ACC112 (cell line): ENCODE results near the gene SCD.

ENCODE experiments used
- H2AFZ ChIP-seq: fragments of 200-600 bp; sonication (generic); one replicate; pipeline ENCODE4 v1.6.0; 2017; ENCODE audit warnings: antibody characterized with exemption, low read length; ENCODE audit not compliant: unreplicated experiment
- H3K27ac ChIP-seq: fragments of 200-600 bp; sonication (generic); 2 replicates; pipeline ENCODE4 v1.5.1; 2014; ENCODE audit warnings: low read depth, mild to moderate bottlenecking, antibody characterized with exemption, low read length, moderate library complexity
- H3K27me3 ChIP-seq: fragments of 200-600 bp; sonication (generic); 2 replicates; pipeline ENCODE4 v1.6.1; 2014; ENCODE audit warnings: mild to moderate bottlenecking, antibody characterized with exemption, low read length, moderate library complexity, mixed read lengths; ENCODE audit not compliant: insufficient read depth
- H3K36me3 ChIP-seq: fragments of 200-600 bp; sonication (generic); 2 replicates; pipeline ENCODE4 v1.6.1; 2016; ENCODE audit warnings: mild to moderate bottlenecking, antibody characterized with exemption, low read length, moderate library complexity, mixed read lengths; ENCODE audit not compliant: insufficient read depth
- H3K4me1 ChIP-seq: fragments of 200-600 bp; sonication (generic); one replicate; pipeline ENCODE4 v1.6.1; 2016; ENCODE audit warnings: low read length, mixed read lengths; ENCODE audit not compliant: insufficient read depth, unreplicated experiment, control insufficient read depth
- H3K4me3 ChIP-seq: fragments of 200-600 bp; sonication (generic); 2 replicates; pipeline ENCODE4 v1.5.1; 2014; ENCODE audit warnings: mild to moderate bottlenecking, low read depth, low read length
- H3K79me2 ChIP-seq: fragments of 200-600 bp; sonication (generic); one replicate; pipeline ENCODE4 v1.6.0; 2016; ENCODE audit warnings: low read length; ENCODE audit not compliant: control insufficient read depth, unreplicated experiment, insufficient read depth

SCD gene

GRCh38 chr10:100339236-100339635, 7.8 kb upstream of the SCD start:
- H3K36me3 ChIP-seq = no peaks in the 10 kb centered on the region
- no peak overlapping the region for H3K27ac ChIP-seq
- peaks cover 13% of the 10 kb centered on the region for H3K27me3 ChIP-seq
- no peak overlapping the region for H2AFZ ChIP-seq
- no peak overlapping the region for H3K4me3 ChIP-seq
- H3K4me1 ChIP-seq = no peaks in the 10 kb centered on the region
- H3K79me2 ChIP-seq = no peaks in the 10 kb centered on the region

- H3K27me3 ChIP-seq = no peaks in the 10 kb centered on the region
- no peaks in the 10 kb centered on the region for H3K79me2 ChIP-seq
- H2AFZ ChIP-seq = no peak overlapping the region
- H3K4me1 ChIP-seq = peaks cover 9% of the 10 kb centered on the region
- no peak overlapping the region for H3K27ac ChIP-seq
- H3K4me3 ChIP-seq = no peak overlapping the region
- H3K36me3 ChIP-seq = no peaks in the 10 kb centered on the region
These were observed 5.8 kb upstream of the SCD start for GRCh38 chr10:100340948-100341847.

GRCh38 chr10:100341953-100342626, 4.9 kb upstream of the SCD start:
- no peak overlapping the region for H3K4me3 ChIP-seq
- H3K79me2 ChIP-seq = no peaks in the 10 kb centered on the region
- peaks cover 10% of the 10 kb centered on the region for H3K4me1 ChIP-seq
- no peaks in the 10 kb centered on the region for H3K36me3 ChIP-seq
- no peak overlapping the region for H2AFZ ChIP-seq
- H3K27me3 ChIP-seq = no peaks in the 10 kb centered on the region
- H3K27ac ChIP-seq = no peak overlapping the region

DNA sequence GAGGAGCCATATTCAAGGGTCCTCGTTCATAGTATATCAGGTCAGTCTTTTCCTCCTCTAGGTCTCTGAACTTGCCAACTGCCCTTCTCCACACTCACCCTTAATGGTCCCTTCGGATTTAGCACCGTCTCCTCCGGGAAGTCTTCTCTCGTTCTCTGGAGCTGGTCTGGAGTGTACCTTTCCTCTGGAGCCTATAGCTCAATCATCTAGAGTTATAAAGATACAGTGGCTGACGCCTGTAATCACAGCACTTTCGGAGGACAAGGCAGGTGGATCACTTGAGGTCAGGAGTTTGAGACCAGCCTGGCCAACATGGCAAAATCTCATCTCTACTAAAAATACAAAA, 4.4 kb upstream of the SCD start:
- no peaks in the 10 kb centered on the region for H3K36me3 ChIP-seq

DNA sequence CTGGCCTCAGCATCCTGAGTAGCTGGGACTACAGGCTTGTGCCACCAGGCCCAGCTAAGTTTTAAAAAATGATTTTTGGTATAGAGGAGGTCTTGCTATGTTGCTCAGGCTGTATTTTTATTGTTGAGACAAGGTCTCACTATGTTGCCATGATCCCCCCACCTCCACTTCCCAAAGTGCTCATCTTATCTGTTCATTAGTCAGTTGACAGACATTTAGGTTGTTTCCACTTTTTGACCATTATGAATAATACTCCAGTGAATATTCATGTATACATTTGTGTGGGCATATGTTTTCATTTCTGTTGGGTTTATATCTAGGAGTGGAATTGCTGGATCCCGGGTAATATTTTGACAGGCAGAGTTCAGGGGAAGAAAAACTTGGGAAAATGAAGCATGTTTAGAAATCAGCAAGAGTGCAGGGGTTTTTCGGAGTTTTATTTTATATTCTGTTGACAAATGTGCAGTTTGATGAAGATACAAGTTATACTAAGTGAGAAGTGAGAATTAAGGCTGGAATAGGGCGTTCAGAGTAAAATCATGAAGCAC, 2.7 kb upstream of the SCD start:
- Histone ChIP-seq H3K27me3 (no peaks in the 10 kb centered on the region), H3K4me1 (peaks cover 22% of the 10 kb centered on the region), H3K27ac (no peak overlapping the region)

More for the DNA sequence above, 4.4 kb upstream of the SCD start:
- peaks cover 3% of the 10 kb centered on the region for H3K79me2 ChIP-seq
- H3K4me3 ChIP-seq = no peak overlapping the region
- no peaks in the 10 kb centered on the region for H3K27me3 ChIP-seq
- no peak overlapping the region for H2AFZ ChIP-seq
- no peak overlapping the region for H3K27ac ChIP-seq
- peaks cover 10% of the 10 kb centered on the region for H3K4me1 ChIP-seq

DNA sequence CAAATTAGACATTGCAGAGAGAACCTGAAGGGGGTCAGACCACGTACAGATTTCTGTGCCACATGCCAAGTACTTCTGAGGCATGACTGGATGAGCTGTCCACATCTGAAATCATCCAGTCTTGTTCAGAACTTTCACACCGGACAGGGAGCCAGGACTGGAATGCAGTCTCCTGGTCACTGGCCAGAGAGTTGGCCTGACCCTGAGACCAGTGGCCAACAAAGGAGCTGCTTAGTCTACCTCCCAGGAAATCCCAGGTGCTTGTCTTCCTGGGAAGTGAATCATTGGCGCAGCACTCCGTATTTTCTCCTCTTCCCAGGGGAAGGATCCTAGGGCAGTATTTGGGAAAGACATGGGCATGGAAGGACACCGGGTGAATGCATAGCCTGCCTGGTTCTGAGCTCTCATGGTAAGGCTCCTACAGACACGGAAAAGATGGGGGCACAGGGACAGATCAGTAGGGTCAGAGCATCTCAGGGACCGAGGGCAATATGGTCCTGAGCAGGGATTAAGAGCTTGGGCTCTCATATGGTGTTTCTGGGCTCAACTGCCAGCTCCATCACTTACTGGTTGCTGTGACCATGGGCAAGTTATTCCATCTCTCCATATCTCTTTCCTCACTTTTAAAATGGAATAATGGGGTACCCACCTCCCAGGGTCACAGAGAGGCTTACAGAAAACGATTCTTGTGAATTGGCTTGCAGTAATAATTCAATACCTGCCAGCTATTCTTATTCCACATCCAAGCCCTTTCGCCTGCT, 1.3 kb upstream of the SCD start:
- H3K27ac ChIP-seq = no peak overlapping the region
- H2AFZ ChIP-seq = peak overlapping the region; percentile 40
- peaks cover 31% of the 10 kb centered on the region for H3K79me2 ChIP-seq
- H3K36me3 ChIP-seq = peaks cover 18% of the 10 kb centered on the region
- peaks cover 37% of the 10 kb centered on the region for H3K4me1 ChIP-seq
- peak overlapping the region; percentile 98 for H3K4me3 ChIP-seq
- no peaks in the 10 kb centered on the region for H3K27me3 ChIP-seq

More for the DNA sequence above, 2.7 kb upstream of the SCD start:
- no peak overlapping the region for H2AFZ ChIP-seq
- H3K79me2 ChIP-seq = peaks cover 19% of the 10 kb centered on the region
- H3K36me3 ChIP-seq = peaks cover 4% of the 10 kb centered on the region; the same call in 1 of the 2 replicates
- no peak overlapping the region for H3K4me3 ChIP-seq

DNA sequence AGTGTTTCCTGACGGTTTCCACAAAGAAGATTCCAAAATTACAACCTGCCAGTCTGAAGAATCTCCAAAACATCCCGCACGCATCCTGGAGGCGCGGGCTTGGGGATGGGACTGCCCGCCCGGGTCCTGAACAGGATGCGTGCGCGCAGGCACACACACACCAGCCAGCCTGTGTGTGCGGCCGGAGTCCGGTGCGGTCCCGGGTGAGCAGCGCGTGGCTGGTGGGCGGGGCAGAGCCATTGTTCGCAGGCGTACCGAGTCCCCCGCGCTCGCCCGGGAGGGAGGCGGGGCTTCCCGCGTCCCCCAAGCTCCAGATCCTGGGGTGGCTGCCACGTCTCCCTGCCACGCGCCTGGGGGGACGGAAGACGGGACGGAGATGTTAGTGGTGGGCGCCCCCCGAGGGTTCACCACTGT, 675 bp upstream of the SCD start:
- Histone ChIP-seq H3K4me3 (peak overlapping the region; percentile 98), H3K79me2 (peaks cover 31% of the 10 kb centered on the region), H3K4me1 (peaks cover 42% of the 10 kb centered on the region), H3K36me3 (peaks cover 23% of the 10 kb centered on the region), H2AFZ (peak overlapping the region; percentile 40), H3K27ac (peak overlapping the region; percentile 24; the same call in 1 of the 2 replicates), H3K27me3 (no peaks in the 10 kb centered on the region)

GRCh38 chr10:100347568-100348195, 649 bp downstream of the SCD start:
- Histone ChIP-seq H3K4me3 (peak overlapping the region; percentile 98), H3K27ac (no peak overlapping the region), H3K79me2 (peaks cover 31% of the 10 kb centered on the region), H3K36me3 (peaks cover 35% of the 10 kb centered on the region), H2AFZ (no peak overlapping the region), H3K27me3 (no peaks in the 10 kb centered on the region), H3K4me1 (peaks cover 42% of the 10 kb centered on the region)

DNA sequence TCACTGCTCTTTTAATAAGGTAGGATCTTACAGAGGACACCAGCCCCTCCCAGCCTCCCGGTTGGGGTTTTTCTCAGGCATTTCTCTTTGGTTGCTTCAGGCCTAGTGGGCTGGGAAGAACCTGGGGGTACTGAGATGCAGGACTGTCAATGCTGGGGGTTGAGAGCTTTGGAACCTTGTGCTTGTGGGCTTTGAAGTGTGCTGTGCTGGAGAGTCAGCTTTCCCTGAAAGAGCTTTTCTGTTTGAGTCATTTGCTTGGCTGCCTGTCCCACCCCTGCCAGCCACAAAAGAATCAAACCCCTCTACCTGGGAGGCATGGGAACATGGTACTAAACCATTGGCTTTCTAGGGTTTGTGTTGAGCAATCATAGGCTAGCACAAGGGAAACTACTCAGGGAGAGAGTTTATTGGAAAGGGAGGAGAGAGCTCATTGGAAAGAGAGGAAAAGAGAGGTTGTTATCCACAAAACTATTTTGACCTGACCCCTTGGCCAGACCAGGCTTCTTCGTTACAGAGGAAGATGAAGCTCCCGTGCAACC, 1.4 kb downstream of the SCD start:
- Histone ChIP-seq H2AFZ (no peak overlapping the region), H3K4me1 (peaks cover 42% of the 10 kb centered on the region), H3K79me2 (peaks cover 31% of the 10 kb centered on the region), H3K36me3 (peaks cover 40% of the 10 kb centered on the region), H3K4me3 (peak overlapping the region; percentile 98), H3K27ac (no peak overlapping the region), H3K27me3 (no peaks in the 10 kb centered on the region)

DNA sequence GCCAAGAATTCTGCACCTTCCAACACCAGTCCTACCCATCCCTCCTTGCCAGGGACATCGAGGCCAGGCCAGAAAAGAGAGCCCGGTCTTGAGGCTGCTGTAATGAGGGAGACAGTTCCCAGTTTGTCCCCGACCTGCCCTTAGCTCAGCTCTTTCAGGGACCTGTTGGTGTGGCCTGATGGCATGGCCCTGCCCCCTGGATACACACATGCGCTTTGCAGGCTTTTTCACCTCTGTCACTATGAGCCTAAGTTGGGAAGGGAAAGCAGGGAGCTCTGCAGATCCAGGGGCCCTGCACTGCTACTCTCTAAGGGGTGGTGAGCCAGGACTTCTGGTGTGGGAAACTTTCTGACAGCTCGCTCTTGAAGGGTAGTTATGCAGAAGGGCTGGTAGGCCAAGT, 2.1 kb downstream of the SCD start:
- Histone ChIP-seq H3K79me2 (peaks cover 31% of the 10 kb centered on the region), H3K36me3 (peaks cover 47% of the 10 kb centered on the region), H3K27me3 (no peaks in the 10 kb centered on the region), H3K4me3 (peak overlapping the region; percentile 98), H3K27ac (no peak overlapping the region), H3K4me1 (peaks cover 42% of the 10 kb centered on the region), H2AFZ (no peak overlapping the region)
